ENCODE measurements around the gene ADH4. TPM values are rescaled to one million over a fixed set of nuclear protein-coding genes. Genes with fewer than 3 reads are reported as not detected.

Gene ADH4
- total and polyA plus RNA-seq, 10 of the 15 experiments (the other 5 are each of a cell fraction or from before 2014, with no cell fraction given) = not detected

DNA sequence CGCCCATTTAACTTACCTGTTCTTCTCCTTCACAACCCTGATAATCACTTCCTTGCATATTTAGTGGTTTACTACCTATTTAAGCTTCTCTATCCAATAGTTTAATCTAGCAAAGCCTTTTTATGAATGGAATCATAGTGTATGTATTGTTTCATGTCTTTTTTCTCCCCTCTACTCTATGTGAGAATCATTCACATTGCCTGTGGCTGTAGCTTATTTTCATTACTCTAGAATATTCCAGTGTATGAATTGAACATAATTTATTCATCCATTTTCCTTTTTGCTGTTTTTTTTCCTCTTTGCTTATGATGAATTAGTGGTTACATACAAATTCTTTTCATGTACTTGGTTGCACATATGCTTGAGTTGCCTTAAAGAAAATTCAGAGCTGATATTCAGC lies 490 bp upstream of the ADH4 start:
- Histone ChIP-seq H3K4me2 (ENCODE audit: control insufficient read depth, insufficient read depth) (no peak overlapping the region), H3K36me3 (ENCODE audit: control insufficient read depth in 2 of 2, insufficient read depth in 2 of 2, low read length in 1 of 2) (no peaks in the 10 kb centered on the region), H3K27ac (ENCODE audit: control insufficient read depth, insufficient read depth) (no peak overlapping the region), H4K20me1 (ENCODE audit: control insufficient read depth, insufficient read depth) (no peaks in the 10 kb centered on the region), H3K27me3 (replicated peaks in 1 of 2; ENCODE audit: control insufficient read depth in 2 of 2, insufficient read depth in 2 of 2, low read length in 1 of 2) (no peaks in the 10 kb centered on the region), H3K4me3 (no peak overlapping the region), H3K9me3 (replicated peaks; ENCODE audit: control insufficient read depth, insufficient read depth, low read length) (no peaks in the 10 kb centered on the region), H2AFZ (ENCODE audit: control insufficient read depth, low read depth, low read length) (no peak overlapping the region), H3K9ac (ENCODE audit: control insufficient read depth, insufficient read depth, low read length) (no peak overlapping the region), H3K79me2 (ENCODE audit: control insufficient read depth, insufficient read depth, low read length) (no peaks in the 10 kb centered on the region), H3K4me1 (ENCODE audit: control insufficient read depth, insufficient read depth, low read length) (no peaks in the 10 kb centered on the region)
- SMC1A ChIA-PET (ENCODE audit: uncharacterized antibody, unreplicated experiment) = interaction anchor here (0.7 to 0.8 kb wide), 2 partner anchors 11 to 265 kb away, joined by 3 to 4 read pairs; no protein-coding TSS in a partner anchor
- FAIRE-seq = no peak
- 0% methylated on average over 1 of the region's 1 CpG for WGBS (ENCODE audit: insufficient coverage, insufficient replicate concordance, low lambda C conversion rate, missing lambda C conversion rate)
- no peak for DNase-seq (ENCODE audit: low read depth, low spot score)
- BruUV-seq (replicated peaks) = no TSS peak
- in situ Hi-C loops (cut with MboI) = no loop called here
- POLR2A ChIA-PET = no interaction called here
- CTCF ChIA-PET = interaction anchor here (1.3 kb wide), 1 partner anchor 14 kb away, joined by 8 read pairs; no protein-coding TSS in a partner anchor
- intact Hi-C loops (cut with micrococcal nuclease; ENCODE audit: unreplicated experiment) = no loop called here
- no peak for ATAC-seq
- TF ChIP-seq SMAD1 (IDR thresholded peaks at IDR 0.05; ENCODE audit: low read depth, partially characterized antibody) (no peak), PML (IDR thresholded peaks at IDR 0.05; ENCODE audit: low read length) (no peak), CBFB (IDR thresholded peaks at IDR 0.05; ENCODE audit: low read depth) (no peak), BMI1 (IDR thresholded peaks at IDR 0.05; ENCODE audit: borderline replicate concordance) (no peak), GABPA (IDR thresholded peaks at IDR 0.05; ENCODE audit: low read depth) (no peak), EED (IDR thresholded peaks at IDR 0.05; ENCODE audit: low read depth) (no peak)
- RAD21 ChIA-PET (ENCODE audit: unreplicated experiment) = no interaction called here

DNA sequence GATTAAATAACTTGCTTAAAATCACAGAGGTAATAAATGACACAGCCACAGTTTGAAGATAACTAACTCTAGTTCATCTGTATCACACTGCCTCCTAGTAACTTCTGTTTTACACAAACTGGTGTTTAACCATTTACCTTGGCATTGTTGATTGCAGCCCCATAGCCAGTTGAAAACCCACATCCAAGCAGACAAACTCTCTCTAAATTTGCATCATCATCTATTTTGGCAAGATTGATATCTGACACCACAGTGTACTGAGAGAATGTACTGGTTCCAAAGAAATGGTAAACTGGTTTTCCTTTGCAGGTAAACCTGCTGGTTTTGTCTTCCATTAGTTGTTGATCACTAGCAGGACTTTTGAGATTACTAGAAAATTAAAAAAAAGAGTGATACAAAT lies 7.8 kb downstream of the ADH4 start:
- intact Hi-C loops (cut with micrococcal nuclease; ENCODE audit: unreplicated experiment) (no loop called here), in situ Hi-C loops (cut with MboI) (no loop called here)
- H3K27me3 ChIP-seq (replicated peaks in 1 of 2; ENCODE audit: control insufficient read depth in 2 of 2, insufficient read depth in 2 of 2, low read length in 1 of 2) = no peaks in the 10 kb centered on the region
- SMC1A ChIA-PET (ENCODE audit: uncharacterized antibody, unreplicated experiment) = no interaction called here
- BruUV-seq (replicated peaks) = no TSS peak
- H3K9ac ChIP-seq (ENCODE audit: control insufficient read depth, insufficient read depth, low read length) = no peak overlapping the region
- H3K79me2 ChIP-seq (ENCODE audit: control insufficient read depth, insufficient read depth, low read length) = no peaks in the 10 kb centered on the region
- DNase-seq (ENCODE audit: low read depth, low spot score) = no peak
- FAIRE-seq = no peak
- no peaks in the 10 kb centered on the region for H3K9me3 ChIP-seq (replicated peaks; ENCODE audit: control insufficient read depth, insufficient read depth, low read length)
- H3K27ac ChIP-seq (ENCODE audit: control insufficient read depth, insufficient read depth) = no peak overlapping the region
- H3K4me2 ChIP-seq (ENCODE audit: control insufficient read depth, insufficient read depth) = no peak overlapping the region
- no peaks in the 10 kb centered on the region for H3K4me1 ChIP-seq (ENCODE audit: control insufficient read depth, insufficient read depth, low read length)
- no peaks in the 10 kb centered on the region for H4K20me1 ChIP-seq (ENCODE audit: control insufficient read depth, insufficient read depth)
- H2AFZ ChIP-seq (ENCODE audit: control insufficient read depth, low read depth, low read length) = no peak overlapping the region
- CTCF ChIA-PET = no interaction called here
- POLR2A ChIA-PET = no interaction called here
- RAD21 ChIA-PET (ENCODE audit: unreplicated experiment) = no interaction called here
- H3K36me3 ChIP-seq (ENCODE audit: control insufficient read depth in 2 of 2, insufficient read depth in 2 of 2, low read length in 1 of 2) = no peaks in the 10 kb centered on the region
- ATAC-seq = no peak
- no peak overlapping the region for H3K4me3 ChIP-seq
- TF ChIP-seq BRCA1 (IDR thresholded peaks at IDR 0.05; ENCODE audit: low read depth, low read length) (no peak), RBBP5 (conservative IDR thresholded peaks at IDR 0.05) (no peak), EZH2 (IDR thresholded peaks at IDR 0.05; ENCODE audit: borderline replicate concordance, control insufficient read depth, low read depth, low read length) (no peak), MTA3 (IDR thresholded peaks at IDR 0.05; ENCODE audit: borderline replicate concordance, low read length) (no peak)
- TF ChIP-seq, protein P1, sequence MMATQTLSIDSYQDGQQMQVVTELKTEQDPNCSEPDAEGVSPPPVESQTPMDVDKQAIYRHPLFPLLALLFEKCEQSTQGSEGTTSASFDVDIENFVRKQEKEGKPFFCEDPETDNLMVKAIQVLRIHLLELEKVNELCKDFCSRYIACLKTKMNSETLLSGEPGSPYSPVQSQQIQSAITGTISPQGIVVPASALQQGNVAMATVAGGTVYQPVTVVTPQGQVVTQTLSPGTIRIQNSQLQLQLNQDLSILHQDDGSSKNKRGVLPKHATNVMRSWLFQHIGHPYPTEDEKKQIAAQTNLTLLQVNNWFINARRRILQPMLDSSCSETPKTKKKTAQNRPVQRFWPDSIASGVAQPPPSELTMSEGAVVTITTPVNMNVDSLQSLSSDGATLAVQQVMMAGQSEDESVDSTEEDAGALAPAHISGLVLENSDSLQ (IDR thresholded peaks at IDR 0.05) = no peak
- TF ChIP-seq, protein P2, sequence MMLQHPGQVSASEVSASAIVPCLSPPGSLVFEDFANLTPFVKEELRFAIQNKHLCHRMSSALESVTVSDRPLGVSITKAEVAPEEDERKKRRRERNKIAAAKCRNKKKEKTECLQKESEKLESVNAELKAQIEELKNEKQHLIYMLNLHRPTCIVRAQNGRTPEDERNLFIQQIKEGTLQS (IDR thresholded peaks at IDR 0.05; ENCODE audit: borderline replicate concordance, extremely low read depth, low read depth, low read length) = no peak
- TF ChIP-seq, protein P3, sequence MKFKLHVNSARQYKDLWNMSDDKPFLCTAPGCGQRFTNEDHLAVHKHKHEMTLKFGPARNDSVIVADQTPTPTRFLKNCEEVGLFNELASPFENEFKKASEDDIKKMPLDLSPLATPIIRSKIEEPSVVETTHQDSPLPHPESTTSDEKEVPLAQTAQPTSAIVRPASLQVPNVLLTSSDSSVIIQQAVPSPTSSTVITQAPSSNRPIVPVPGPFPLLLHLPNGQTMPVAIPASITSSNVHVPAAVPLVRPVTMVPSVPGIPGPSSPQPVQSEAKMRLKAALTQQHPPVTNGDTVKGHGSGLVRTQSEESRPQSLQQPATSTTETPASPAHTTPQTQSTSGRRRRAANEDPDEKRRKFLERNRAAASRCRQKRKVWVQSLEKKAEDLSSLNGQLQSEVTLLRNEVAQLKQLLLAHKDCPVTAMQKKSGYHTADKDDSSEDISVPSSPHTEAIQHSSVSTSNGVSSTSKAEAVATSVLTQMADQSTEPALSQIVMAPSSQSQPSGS (IDR thresholded peaks at IDR 0.05; ENCODE audit: low read length) = no peak
- TF ChIP-seq, protein P4, sequence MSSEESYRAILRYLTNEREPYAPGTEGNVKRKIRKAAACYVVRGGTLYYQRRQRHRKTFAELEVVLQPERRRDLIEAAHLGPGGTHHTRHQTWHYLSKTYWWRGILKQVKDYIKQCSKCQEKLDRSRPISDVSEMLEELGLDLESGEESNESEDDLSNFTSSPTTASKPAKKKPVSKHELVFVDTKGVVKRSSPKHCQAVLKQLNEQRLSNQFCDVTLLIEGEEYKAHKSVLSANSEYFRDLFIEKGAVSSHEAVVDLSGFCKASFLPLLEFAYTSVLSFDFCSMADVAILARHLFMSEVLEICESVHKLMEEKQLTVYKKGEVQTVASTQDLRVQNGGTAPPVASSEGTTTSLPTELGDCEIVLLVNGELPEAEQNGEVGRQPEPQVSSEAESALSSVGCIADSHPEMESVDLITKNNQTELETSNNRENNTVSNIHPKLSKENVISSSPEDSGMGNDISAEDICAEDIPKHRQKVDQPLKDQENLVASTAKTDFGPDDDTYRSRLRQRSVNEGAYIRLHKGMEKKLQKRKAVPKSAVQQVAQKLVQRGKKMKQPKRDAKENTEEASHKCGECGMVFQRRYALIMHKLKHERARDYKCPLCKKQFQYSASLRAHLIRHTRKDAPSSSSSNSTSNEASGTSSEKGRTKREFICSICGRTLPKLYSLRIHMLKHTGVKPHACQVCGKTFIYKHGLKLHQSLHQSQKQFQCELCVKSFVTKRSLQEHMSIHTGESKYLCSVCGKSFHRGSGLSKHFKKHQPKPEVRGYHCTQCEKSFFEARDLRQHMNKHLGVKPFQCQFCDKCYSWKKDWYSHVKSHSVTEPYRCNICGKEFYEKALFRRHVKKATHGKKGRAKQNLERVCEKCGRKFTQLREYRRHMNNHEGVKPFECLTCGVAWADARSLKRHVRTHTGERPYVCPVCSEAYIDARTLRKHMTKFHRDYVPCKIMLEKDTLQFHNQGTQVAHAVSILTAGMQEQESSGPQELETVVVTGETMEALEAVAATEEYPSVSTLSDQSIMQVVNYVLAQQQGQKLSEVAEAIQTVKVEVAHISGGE (CRISPR knock-in tag; IDR thresholded peaks at IDR 0.05) = no peak
